ENCODE results near the gene DNM2. TPM values are rescaled to one million over a fixed set of nuclear protein-coding genes. Genes with fewer than 3 reads are reported as not detected.

DNM2 gene
- total and polyA plus RNA-seq, 9 of the 15 experiments (the other 6 are each of a cell fraction or from before 2014, with no cell fraction given) = 2.2 to 161 (median 72.6) TPM

DNA sequence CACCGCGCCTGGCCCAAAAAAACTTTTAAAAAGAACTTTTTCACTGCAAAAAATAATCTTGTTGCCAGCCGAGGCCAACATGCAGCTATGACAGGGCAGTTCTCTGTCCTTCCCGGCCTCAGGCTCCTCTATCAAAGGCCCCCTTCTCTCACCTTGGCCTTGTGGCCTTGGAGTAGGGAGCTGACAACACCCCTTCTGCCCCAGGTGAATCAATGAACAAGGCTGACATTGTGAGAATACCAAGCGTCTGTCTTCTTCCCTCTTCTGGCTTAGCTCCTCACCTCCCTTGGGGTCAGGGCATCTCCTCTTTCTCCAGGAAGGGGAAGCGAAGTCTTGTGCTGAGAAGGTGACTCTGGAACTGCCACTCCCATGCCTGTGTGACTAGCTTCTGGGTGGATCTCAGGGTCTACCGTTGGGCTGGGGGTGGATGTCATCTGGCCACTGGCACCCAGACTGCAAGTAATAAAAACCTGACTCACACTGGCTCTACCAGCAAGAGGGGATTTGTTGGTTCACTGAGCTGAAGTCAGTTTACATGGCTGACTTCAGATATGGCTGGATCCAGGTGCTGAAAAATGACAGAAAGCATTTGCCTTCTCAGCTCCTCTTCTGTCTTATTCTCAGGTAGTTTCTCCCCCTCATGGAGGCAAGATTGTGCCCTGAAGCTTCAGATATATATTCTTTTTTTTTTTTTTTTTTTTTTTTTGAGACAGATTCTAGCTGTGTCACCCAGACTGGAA, 136.6 kb downstream of the DNM2 start:
- POLR2A ChIA-PET = interaction anchor here (1.0 to 2.1 kb wide), 5 partner anchors 10 to 137 kb away, joined by 3 to 6 read pairs (median 5); no protein-coding TSS in a partner anchor
- ATAC-seq = peak; percentile 21; the same call in 1 of the 3 replicates
- H3K9me3 ChIP-seq (replicated peaks; ENCODE audit: control insufficient read depth, insufficient read depth, low read depth, low read length) = no peaks in the 10 kb centered on the region
- in situ Hi-C loops (cut with MboI) = no loop called here
- no peaks in the 10 kb centered on the region for H3K9me1 ChIP-seq (ENCODE audit: control insufficient read depth, insufficient read depth, low read length)
- no peaks in the 10 kb centered on the region for H4K20me1 ChIP-seq (replicated peaks; ENCODE audit: control insufficient read depth, insufficient read depth, low read length)
- H3K4me2 ChIP-seq (ENCODE audit: insufficient read depth, low read length) = no peak overlapping the region
- FAIRE-seq = peak; percentile 67
- no peaks in the 10 kb centered on the region for H3K79me2 ChIP-seq (ENCODE audit: control insufficient read depth, insufficient read depth, low read length)
- TF ChIP-seq ZNF592 (IDR thresholded peaks at IDR 0.05) = no peak
- TF ChIP-seq SP2 (IDR thresholded peaks at IDR 0.05; ENCODE audit: extremely low read depth, low read depth, low read length, poor library complexity, severe bottlenecking) = no peak
- peak in 1 of 2 experiments; percentile 37; a peak in 1 of 4 replicates for TF ChIP-seq UBTF (IDR thresholded peaks at IDR 0.05; ENCODE audit: borderline replicate concordance in 1 of 2, low read depth in 2 of 2, low read length in 2 of 2)
- no peaks in the 10 kb centered on the region for H3K36me3 ChIP-seq (ENCODE audit: control insufficient read depth, insufficient read depth, low read length)
- CTCF ChIA-PET (ENCODE audit: low intra/inter-chr PET ratio) = no interaction called here
- WGBS (ENCODE audit: insufficient coverage, low coverage, missing lambda C conversion rate) = 43% methylated on average over 7 of the region's 7 CpGs
- DNase-seq (ENCODE audit: extremely low read depth in 1 of 4, low spot score in 3 of 4) = no peak
- peak overlapping the region in 1 of 2 experiments; percentile 14; a peak in 1 of 4 replicates for H3K9ac ChIP-seq (ENCODE audit: insufficient read depth in 1 of 2, low read depth in 2 of 2, low read length in 2 of 2)
- BruUV-seq (replicated peaks) = no TSS peak
- H3K4me1 ChIP-seq (replicated peaks in 1 of 2; ENCODE audit: control insufficient read depth in 2 of 2, insufficient read depth in 2 of 2, low read length in 2 of 2) = peaks cover 0 to 4% of the 10 kb centered on the region in 2 experiments; a peak in 2 of 5 replicates
- intact Hi-C loops (cut with micrococcal nuclease) = no loop called here
- H3K4me3 ChIP-seq = no peak overlapping the region
- no peaks in the 10 kb centered on the region for H3K27me3 ChIP-seq (ENCODE audit: control insufficient read depth in 2 of 2, insufficient read depth in 2 of 2, low read length in 2 of 2)
- peak overlapping the region; percentile 63; the same call in 1 of the 2 replicates for H2AFZ ChIP-seq (ENCODE audit: low read depth, low read length)
- H3K27ac ChIP-seq (ENCODE audit: extremely low read depth, low read depth, low read length) = peak overlapping the region; percentile 36; the same call in 1 of the 3 replicates
